Activated CD8-positive, alpha-beta memory T cell treated with anti-CD3 and anti-CD28 coated beads, Interleukin-2, amount 50 U/mL, for 24 hours (primary cell): ENCODE measurements around the gene AMT.

Experiments used
- DNase-seq: peaks from one replicate; pipeline ENCODE4 v3.0.0-alpha.2; 2020; ENCODE audit errors: extremely low read depth

The AMT gene

GRCh38 chr3:49422379-49423248, at the start of gene AMT:
AMT (minus strand) TSS chr3:49422473; CDS start chr3:49422450, 23 bp downstream.
- DNase-seq, result no peak

GRCh38 chr3:49470714-49471420, 48.6 kb upstream of the AMT start:
- no peak for DNase-seq

- DNase-seq, result peak; percentile 88
These were observed 47.9 kb upstream of the AMT start, which contains the start of gene DAG1 for GRCh38 chr3:49469936-49470713. DAG1 (plus strand) TSS chr3:49470267; CDS start chr3:49510535, 40,268 bp downstream.

GRCh38 chr3:49469037-49469935, 47.0 kb upstream of the AMT start:
- no peak for DNase-seq

- no peak for DNase-seq
These were observed 43.8 kb upstream of the AMT start for GRCh38 chr3:49466085-49466484.

- no peak for DNase-seq
These were observed 43.2 kb upstream of the AMT start for GRCh38 chr3:49465270-49466034.

GRCh38 chr3:49462222-49462621, 39.9 kb upstream of the AMT start:
- no peak for DNase-seq

GRCh38 chr3:49461443-49462171, 39.3 kb upstream of the AMT start:
- no peak for DNase-seq

- DNase-seq, result no peak
These were observed 38.7 kb upstream of the AMT start for GRCh38 chr3:49460956-49461355.

- no peak for DNase-seq
These were observed 38.1 kb upstream of the AMT start for GRCh38 chr3:49460188-49460890.

- no peak for DNase-seq
These were observed 34.2 kb upstream of the AMT start for GRCh38 chr3:49456466-49456865.

- no peak for DNase-seq
These were observed 32.8 kb upstream of the AMT start for GRCh38 chr3:49454898-49455681.

- DNase-seq, result no peak
These were observed 32.2 kb upstream of the AMT start for GRCh38 chr3:49454458-49454857.

- DNase-seq, result no peak
These were observed 31.3 kb upstream of the AMT start for GRCh38 chr3:49453621-49454020.

GRCh38 chr3:49445391-49445790, 23.1 kb upstream of the AMT start:
- DNase-seq, result no peak

GRCh38 chr3:49434731-49435130, 12.5 kb upstream of the AMT start:
- DNase-seq, result no peak

- DNase-seq, result no peak
These were observed 6.4 kb upstream of the AMT start for GRCh38 chr3:49428752-49429080.

GRCh38 chr3:49427586-49427985, 5.3 kb upstream of the AMT start:
- no peak for DNase-seq
